K562 (cell line): Measurements from ENCODE around the gene MSRB3.

Source experiments
- CTCF ChIP-seq, 3 experiments: IDR thresholded peaks in 2 of 3; conservative IDR thresholded peaks in 1 of 3; 2 replicates each; pipeline ENCODE4 v1.5.1; 2011 to 2012; ENCODE audit warnings: low read length in 3 of 3, mild to moderate bottlenecking in 3 of 3, control low read depth in 2 of 3, improper control_type of control experiment in 1 of 3, inconsistent platforms in 1 of 3, low read depth in 1 of 3, mixed read lengths in 1 of 3, moderate library complexity in 1 of 3; ENCODE audit not compliant: insufficient read depth in 2 of 3
- PATZ1 ChIP-seq: fragments of 250-450 bp; sonication (Bioruptor Pico); IDR thresholded peaks from 2 replicates; pipeline ENCODE4 v1.5.0; 2020; ENCODE audit warnings: mild to moderate bottlenecking, borderline replicate concordance
- ZNF354B ChIP-seq: fragments of 250-450 bp; sonication (Bioruptor Pico); IDR thresholded peaks from 2 replicates; pipeline ENCODE4 v1.4.0; 2020
- TF ChIP-seq, protein P1 (sequence below): sonication (generic); formaldehyde crosslinking; IDR thresholded peaks from 2 replicates; pipeline ENCODE4 v1.9.0; 2022; ENCODE audit warnings: mild to moderate bottlenecking, missing genetic modification reagents

DNA sequence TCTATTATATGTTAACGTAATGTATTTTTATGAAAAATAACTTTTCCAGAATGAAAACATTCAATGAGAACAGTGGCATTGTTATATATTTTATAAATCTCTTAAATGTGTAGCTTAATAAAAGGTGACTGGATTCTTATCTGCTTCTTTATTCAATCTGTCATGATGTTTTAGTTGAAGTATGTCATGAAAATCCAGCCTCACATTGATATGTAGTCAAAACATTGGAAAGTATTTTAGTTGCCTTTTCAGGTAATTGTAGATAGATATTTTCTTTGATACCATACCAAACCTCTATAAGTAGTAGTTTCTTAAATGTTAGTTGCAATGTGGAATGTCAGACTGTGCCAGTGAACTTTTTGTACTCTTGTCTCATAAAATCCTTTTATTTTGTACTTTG is 41.3 kb upstream of the MSRB3 start:
- no peak for TF ChIP-seq ZNF354B (CRISPR knock-in tag)
- TF ChIP-seq, protein P1, sequence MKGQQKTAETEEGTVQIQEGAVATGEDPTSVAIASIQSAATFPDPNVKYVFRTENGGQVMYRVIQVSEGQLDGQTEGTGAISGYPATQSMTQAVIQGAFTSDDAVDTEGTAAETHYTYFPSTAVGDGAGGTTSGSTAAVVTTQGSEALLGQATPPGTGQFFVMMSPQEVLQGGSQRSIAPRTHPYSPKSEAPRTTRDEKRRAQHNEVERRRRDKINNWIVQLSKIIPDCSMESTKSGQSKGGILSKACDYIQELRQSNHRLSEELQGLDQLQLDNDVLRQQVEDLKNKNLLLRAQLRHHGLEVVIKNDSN, result no peak
- TF ChIP-seq CTCF (IDR thresholded peaks at IDR 0.05 in 2 of 3, conservative IDR thresholded peaks at IDR 0.05 in 1 of 3; ENCODE audit: insufficient read depth in 2 of 3, low read depth in 1 of 3, low read length in 3 of 3), result no peak
- no peak for TF ChIP-seq PATZ1 (CRISPR knock-in tag)
